Fibroblast of lung (primary cell): ENCODE data around the gene GSE1. TPM values are rescaled to one million over a fixed set of nuclear protein-coding genes. Genes with fewer than 3 reads are reported as not detected.

Experiments used
- DNase-seq, 2 donors: peaks; one replicate each; pipeline versions ENCODE4 v3.0.0 to v3.0.0-alpha.2; 2010; ENCODE audit warnings: low read depth in 2 of 2
- H2AFZ ChIP-seq: 2 replicates; pipeline ENCODE4 v1.5.1; 2012; ENCODE audit warnings: low read length, control low read depth, inconsistent platforms
- H3K27ac ChIP-seq: 2 replicates; pipeline ENCODE4 v1.5.1; 2011; ENCODE audit warnings: low read length, control low read depth; ENCODE audit not compliant: insufficient read depth
- H3K27me3 ChIP-seq: 2 replicates; pipeline ENCODE4 v1.5.1; 2011; ENCODE audit warnings: mild to moderate bottlenecking, low read length; ENCODE audit not compliant: control insufficient read depth, insufficient read depth
- H3K36me3 ChIP-seq: 2 replicates; pipeline ENCODE4 v1.5.1; 2011; ENCODE audit warnings: low read length; ENCODE audit not compliant: control insufficient read depth, insufficient read depth
- H3K4me1 ChIP-seq: 2 replicates; pipeline ENCODE4 v1.5.1; 2011; ENCODE audit warnings: low read length; ENCODE audit not compliant: control insufficient read depth, insufficient read depth; ENCODE audit errors: extremely low read depth
- H3K4me2 ChIP-seq: 2 replicates; pipeline ENCODE4 v1.5.1; 2011; ENCODE audit warnings: low read length, control low read depth; ENCODE audit not compliant: insufficient read depth; ENCODE audit errors: extremely low read depth
- H3K4me3 ChIP-seq, 4 experiments: fragments of 200-600 bp in 1 of 4; sonication (generic) in 1 of 4; replicated peaks in 1 of 4; 2 replicates each; pipeline ENCODE4 v1.5.1; 2011 to 2016; ENCODE audit warnings: low read length in 4 of 4, low read depth in 3 of 4, mild to moderate bottlenecking in 3 of 4, control low read depth in 2 of 4, inconsistent platforms in 1 of 4, mixed read lengths in 1 of 4; ENCODE audit not compliant: insufficient read depth in 1 of 4; ENCODE audit errors: control extremely low read depth in 1 of 4
- H3K79me2 ChIP-seq: 2 replicates; pipeline ENCODE4 v1.5.1; 2012; ENCODE audit warnings: mild to moderate bottlenecking, low read length, inconsistent platforms; ENCODE audit not compliant: control insufficient read depth, insufficient read depth
- H3K9ac ChIP-seq: 2 replicates; pipeline ENCODE4 v1.5.1; 2011; ENCODE audit warnings: mild to moderate bottlenecking, low read length, control low read depth; ENCODE audit not compliant: insufficient read depth
- H3K9me3 ChIP-seq: 2 replicates; pipeline ENCODE4 v1.5.1; 2012; ENCODE audit warnings: low read depth, low read length; ENCODE audit not compliant: control insufficient read depth, insufficient read depth
- H4K20me1 ChIP-seq: 2 replicates; pipeline ENCODE4 v1.5.1; 2011; ENCODE audit warnings: low read length; ENCODE audit not compliant: control insufficient read depth, insufficient read depth; ENCODE audit errors: extremely low read depth
- CTCF ChIP-seq, 2 donors: IDR thresholded peaks in 1 of 2; conservative IDR thresholded peaks in 1 of 2; 1 replicate in 1 of 2; 2 replicates in 1 of 2; pipeline ENCODE4 v1.5.1; 2011 to 2012; ENCODE audit warnings: low read length in 2 of 2, control low read depth in 1 of 2, inconsistent platforms in 1 of 2, low read depth in 1 of 2, mild to moderate bottlenecking in 1 of 2
- EZH2 ChIP-seq: IDR thresholded peaks from 2 replicates; pipeline ENCODE4 v1.5.1; 2012; ENCODE audit warnings: low read length, control low read depth, mild to moderate bottlenecking; ENCODE audit errors: missing control alignments
- polyA plus RNA-seq, 2 donors: library from polyadenylated mRNA; depleted of rRNA in 1 of 2; stranded (reverse) in 1 of 2; unstranded in 1 of 2; fragments of >200 nt; gene quantifications; 2 replicates each; pipeline ENCODE4 v1.2.1, GENCODE V29; 2011 to 2012; ENCODE audit warnings: missing spikeins in 1 of 2
- total RNA-seq: library from RNA; depleted of rRNA; stranded (reverse); fragments of >200 nt; gene quantifications from 2 replicates; pipeline ENCODE4 v1.2.1, GENCODE V29; 2014

The GSE1 gene
- total and polyA plus RNA-seq, 2 donors (not counting 1 experiment from before 2014, with no cell fraction given), result 11.0 to 35.7 TPM

GRCh38 chr16:85654251-85655095 is 41.4 kb downstream of the GSE1 start:
- Histone ChIP-seq H3K4me1 (peaks cover 10% of the 10 kb centered on the region), H3K79me2 (no peaks in the 10 kb centered on the region), H3K27me3 (no peaks in the 10 kb centered on the region), H3K4me3 (no peak overlapping the region), H4K20me1 (no peaks in the 10 kb centered on the region), H3K4me2 (no peak overlapping the region), H3K36me3 (peaks cover 28% of the 10 kb centered on the region), H2AFZ (no peak overlapping the region), H3K9me3 (no peaks in the 10 kb centered on the region), H3K9ac (no peak overlapping the region), H3K27ac (no peak overlapping the region)
- no peak for TF ChIP-seq EZH2
- TF ChIP-seq CTCF (conservative IDR thresholded peaks at IDR 0.05 in 1 of 2, IDR thresholded peaks at IDR 0.05 in 1 of 2; ENCODE audit: low read depth in 1 of 2, low read length in 2 of 2), result no peak
- DNase-seq, result no peak

- H3K36me3 ChIP-seq, result peaks cover 28% of the 10 kb centered on the region
- H3K4me2 ChIP-seq, result no peak overlapping the region
- no peak for DNase-seq
- TF ChIP-seq CTCF (conservative IDR thresholded peaks at IDR 0.05 in 1 of 2, IDR thresholded peaks at IDR 0.05 in 1 of 2; ENCODE audit: low read depth in 1 of 2, low read length in 2 of 2), result no peak
- TF ChIP-seq EZH2, result no peak
- H2AFZ ChIP-seq, result no peak overlapping the region
- H3K4me1 ChIP-seq, result peaks cover 10% of the 10 kb centered on the region
- no peaks in the 10 kb centered on the region for H3K79me2 ChIP-seq
- no peak overlapping the region for H3K9ac ChIP-seq
- no peaks in the 10 kb centered on the region for H3K27me3 ChIP-seq
- H3K27ac ChIP-seq, result no peak overlapping the region
- no peaks in the 10 kb centered on the region for H3K9me3 ChIP-seq
- H4K20me1 ChIP-seq, result no peaks in the 10 kb centered on the region
- H3K4me3 ChIP-seq, result no peak overlapping the region
Measured at GRCh38 chr16:85655216-85656129, 42.4 kb downstream of the GSE1 start.
